ENCODE results near the gene SIRT3. TPM values are rescaled to one million over a fixed set of nuclear protein-coding genes. Genes with fewer than 3 reads are reported as not detected.

SIRT3 gene
- 12.4 and 15.3 TPM in 2 replicates for total RNA-seq

GRCh38 chr11:235997-236773 lies at the start of gene SIRT3:
SIRT3 (minus strand) TSS chr11:236342; CDS start chr11:236328, 14 bp downstream.

GRCh38 chr11:278001-278951 lies 42.1 kb upstream of the SIRT3 start, which contains the start of gene NLRP6:
NLRP6 (plus strand) TSS chr11:278407; CDS start chr11:278570, 163 bp downstream.

GRCh38 chr11:236774-237767 lies 929 bp upstream of the SIRT3 start, which contains the start of gene PSMD13:
PSMD13 (plus strand) TSS chr11:236976; CDS start chr11:237050, 74 bp downstream.

GRCh38 chr11:207208-207862 lies 28.8 kb downstream of the SIRT3 start, which contains the start of the genes BET1L and RIC8A:
BET1L (minus strand) TSS chr11:207399; CDS start chr11:207321, 78 bp downstream.
RIC8A (plus strand) TSS chr11:207708; CDS start chr11:208855, 1,147 bp downstream.

DNA sequence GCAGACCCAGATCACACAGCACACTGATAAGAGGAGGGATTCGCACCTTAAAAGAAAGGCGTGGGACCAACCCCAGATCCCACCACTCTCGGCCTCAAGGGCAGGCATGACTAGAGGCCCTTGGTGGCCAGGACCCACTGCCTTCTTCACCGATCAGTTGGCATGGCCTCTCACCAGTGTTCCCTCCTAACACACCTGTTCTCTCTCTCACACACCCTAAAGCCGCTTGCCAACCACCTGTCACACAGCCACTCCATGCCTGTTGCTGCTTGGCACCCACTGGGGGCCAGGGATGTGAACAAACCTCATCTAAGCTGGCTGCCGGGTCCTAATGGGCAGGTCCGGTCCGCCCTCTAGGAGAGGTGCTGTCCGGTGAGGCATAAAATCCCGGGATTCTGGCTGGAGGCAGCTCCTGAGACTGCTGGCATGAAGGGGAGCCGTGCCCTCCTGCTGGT lies 43.4 kb downstream of the SIRT3 start, which contains the start of gene SCGB1C1:
Gene SCGB1C1, plus strand, starts transcription at position 405 of the 455 bp plus-strand sequence. Its CDS starts 22 bp downstream, at position 427.

Other genes with a start within 250 kb of the SIRT3 start
- gene SCGB1C1, start 43.3 kb downstream of the SIRT3 start, total RNA-seq, result not detected in 2 replicates
- gene BET1L, start 28.9 kb downstream of the SIRT3 start, total RNA-seq, result 40.8 and 46.0 TPM in 2 replicates
- gene RIC8A, start 28.6 kb downstream of the SIRT3 start, total RNA-seq, result 67.6 and 101 TPM in 2 replicates
- gene PSMD13, start 634 bp upstream of the SIRT3 start, total RNA-seq, result 67.0 and 81.2 TPM in 2 replicates
- gene NLRP6, start 42.1 kb upstream of the SIRT3 start, total RNA-seq, result not detected in 2 replicates
- gene PGGHG, start 52.8 kb upstream of the SIRT3 start, total RNA-seq, result 7.7 and 11.5 TPM in 2 replicates
- gene IFITM5, start 63.2 kb upstream of the SIRT3 start, total RNA-seq, result not detected in 2 replicates
- 427 and 562 TPM in 2 replicates for gene IFITM2, start 71.5 kb upstream of the SIRT3 start, total RNA-seq
- gene IFITM1, start 77.7 kb upstream of the SIRT3 start, total RNA-seq, result 393 and 397 TPM in 2 replicates
- gene IFITM3, start 84.5 kb upstream of the SIRT3 start, total RNA-seq, result 564 and 629 TPM in 2 replicates
- 5.1 and 8.8 TPM in 2 replicates for gene B4GALNT4, start 133.2 kb upstream of the SIRT3 start, total RNA-seq
- 0.68 and 3.5 TPM in 2 replicates for gene PKP3, start 157.9 kb upstream of the SIRT3 start, total RNA-seq
- 28.3 and 39.8 TPM in 2 replicates for gene SIGIRR, start 178.7 kb upstream of the SIRT3 start, total RNA-seq
- not detected in 2 replicates for gene ANO9, start 205.7 kb upstream of the SIRT3 start, total RNA-seq
- gene PTDSS2, start 213.9 kb upstream of the SIRT3 start, total RNA-seq, result 31.2 and 50.2 TPM in 2 replicates